ENCODE results near the gene PAK1. TPM values are rescaled to one million over a fixed set of nuclear protein-coding genes. Genes with fewer than 3 reads are reported as not detected.

PAK1 gene
- total and polyA plus RNA-seq, 9 of the 15 experiments (the other 6 are each of a cell fraction or from before 2014, with no cell fraction given): 0.52 to 11.7 (median 1.9) TPM

DNA sequence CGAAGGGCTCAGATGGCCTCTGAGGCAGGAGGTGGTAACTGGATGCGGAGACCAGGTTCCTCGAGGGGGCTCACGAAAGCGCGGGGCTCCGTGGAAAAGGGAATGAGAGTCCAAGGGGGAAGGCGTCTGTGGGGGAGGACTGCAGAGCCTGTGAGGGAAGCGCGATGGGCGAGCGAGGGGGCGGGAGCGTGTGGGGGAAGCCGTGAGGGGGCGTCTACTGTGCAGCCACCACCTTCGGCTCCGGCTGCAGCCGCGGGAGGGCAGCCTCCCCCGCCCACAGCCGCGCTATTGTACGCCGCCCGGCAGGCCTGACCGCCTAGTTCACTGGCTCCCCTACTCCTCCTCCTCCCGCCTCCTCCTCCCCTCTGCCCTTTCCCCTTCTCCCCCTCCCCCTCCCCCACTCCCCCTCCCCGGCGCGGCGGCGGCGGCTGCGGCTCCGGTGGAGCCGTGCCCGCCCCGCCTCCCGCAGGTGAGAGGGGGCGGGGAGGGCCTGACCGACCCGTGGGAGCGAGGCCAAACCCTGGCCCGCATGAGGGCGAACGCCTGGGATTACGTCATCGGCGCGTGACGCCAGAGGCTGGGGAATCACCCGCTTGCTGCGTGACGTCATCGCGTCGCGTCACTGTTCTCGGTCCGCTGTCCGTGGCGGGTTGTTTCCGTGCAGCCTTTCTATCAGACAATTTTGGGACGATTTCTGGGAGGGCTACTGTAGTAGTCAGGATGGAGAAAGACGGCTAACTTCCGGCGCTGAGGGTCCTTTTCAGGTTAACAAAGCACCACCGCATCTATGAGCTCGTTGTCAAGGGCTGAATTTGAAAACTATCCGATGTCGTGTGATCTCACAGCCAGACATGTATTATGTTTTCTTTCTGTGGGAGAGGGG is at the start of gene PAK1 (continued):
- TF ChIP-seq, protein P1, sequence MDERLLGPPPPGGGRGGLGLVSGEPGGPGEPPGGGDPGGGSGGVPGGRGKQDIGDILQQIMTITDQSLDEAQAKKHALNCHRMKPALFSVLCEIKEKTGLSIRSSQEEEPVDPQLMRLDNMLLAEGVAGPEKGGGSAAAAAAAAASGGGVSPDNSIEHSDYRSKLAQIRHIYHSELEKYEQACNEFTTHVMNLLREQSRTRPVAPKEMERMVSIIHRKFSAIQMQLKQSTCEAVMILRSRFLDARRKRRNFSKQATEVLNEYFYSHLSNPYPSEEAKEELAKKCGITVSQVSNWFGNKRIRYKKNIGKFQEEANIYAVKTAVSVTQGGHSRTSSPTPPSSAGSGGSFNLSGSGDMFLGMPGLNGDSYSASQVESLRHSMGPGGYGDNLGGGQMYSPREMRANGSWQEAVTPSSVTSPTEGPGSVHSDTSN (CRISPR knock-in tag; IDR thresholded peaks at IDR 0.05; ENCODE audit: low read depth): no peak
- TF ChIP-seq, protein P1 (tag; conservative IDR thresholded peaks at IDR 0.05; ENCODE audit: low read depth): no peak
- TF ChIP-seq PPARD (CRISPR knock-in tag; IDR thresholded peaks at IDR 0.05) (no peak), AFF1 (IDR thresholded peaks at IDR 0.05; ENCODE audit: low read depth in 1 of 2, partially characterized antibody in 2 of 2) (peak in 1 of 2 experiments; percentile 37), TAF15 (IDR thresholded peaks at IDR 0.05; ENCODE audit: low read depth, low read length) (no peak), MEF2D (tag; conservative IDR thresholded peaks at IDR 0.05; ENCODE audit: low read depth) (no peak), ATF1 (CRISPR knock-in tag; IDR thresholded peaks at IDR 0.05) (peak; percentile 95), ATF1 (tag; IDR thresholded peaks at IDR 0.05) (peak; percentile 100), ZFP36 (IDR thresholded peaks at IDR 0.05; ENCODE audit: low read depth, low read length, partially characterized antibody) (no peak), SRF (CRISPR knock-in tag; IDR thresholded peaks at IDR 0.05) (0 out of 4 replicates have a peak, but pooled peaks of 1 of the 2 experiments have one; percentile 12), KDM5B (IDR thresholded peaks at IDR 0.05; ENCODE audit: insufficient replicate concordance, low read depth, low read length) (no peak), ZKSCAN1 (IDR thresholded peaks at IDR 0.05; ENCODE audit: low read depth, low read length) (peak; percentile 21; the same call in 1 of the 2 replicates), GATAD2A (IDR thresholded peaks at IDR 0.05) (no peak), POLR3A (IDR thresholded peaks at IDR 0.05; ENCODE audit: borderline replicate concordance, extremely low read depth, insufficient read depth, insufficient read length) (no peak), TSHZ1 (CRISPR knock-in tag; IDR thresholded peaks at IDR 0.05) (0 out of 2 replicates have a peak, but pooled peaks have one; percentile 34), ZNF830 (CRISPR knock-in tag; IDR thresholded peaks at IDR 0.05) (no peak)
